SK-N-SH treated with all-trans-retinoic acid at 6 μM for 48 hours (cell line): ENCODE results near the gene CDK5.

Experiments used
- ARNTL ChIP-seq: fragments of 450-650 bp; formaldehyde crosslinking; IDR thresholded peaks from 2 replicates; pipeline ENCODE4 v1.5.0; 2020; ENCODE audit warnings: low read depth, mild to moderate bottlenecking, moderate library complexity, borderline replicate concordance
- ESRRG ChIP-seq: fragments of 250-450 bp; sonication (Bioruptor Pico); IDR thresholded peaks from 2 replicates; pipeline ENCODE4 v1.6.1; 2021; ENCODE audit warnings: mild to moderate bottlenecking
- GLIS3 ChIP-seq: fragments of 250-450 bp; sonication (Bioruptor Pico); IDR thresholded peaks from 2 replicates; pipeline ENCODE4 v1.5.0; 2020; ENCODE audit warnings: mild to moderate bottlenecking, moderate library complexity
- ISL1 ChIP-seq: fragments of 250-450 bp; sonication (Bioruptor Pico); IDR thresholded peaks from 2 replicates; pipeline ENCODE4 v2.1.2; 2022; ENCODE audit warnings: mild to moderate bottlenecking, moderate library complexity
- SNAI2 ChIP-seq: fragments of 250-450 bp; sonication (Bioruptor Pico); IDR thresholded peaks from 2 replicates; pipeline ENCODE4 v1.5.0; 2020; ENCODE audit warnings: mild to moderate bottlenecking, moderate library complexity
- ZFP3 ChIP-seq: fragments of 250-450 bp; sonication (Bioruptor Pico); IDR thresholded peaks from 2 replicates; pipeline ENCODE4 v1.5.0; 2020; ENCODE audit warnings: mild to moderate bottlenecking, moderate library complexity
- ZFP30 ChIP-seq: fragments of 450-650 bp; formaldehyde crosslinking; IDR thresholded peaks from 2 replicates; pipeline ENCODE4 v1.5.0; 2022; ENCODE audit warnings: mild to moderate bottlenecking, moderate library complexity
- TF ChIP-seq, protein P1 (sequence below): fragments of 250-450 bp; sonication (Bioruptor Pico); IDR thresholded peaks from 2 replicates; pipeline ENCODE4 v1.5.0; 2020; ENCODE audit warnings: mild to moderate bottlenecking, moderate library complexity
- TF ChIP-seq, protein P2 (sequence below): fragments of 250-450 bp; sonication (Bioruptor Pico); IDR thresholded peaks from 2 replicates; pipeline ENCODE4 v1.5.1; 2021; ENCODE audit warnings: mild to moderate bottlenecking, moderate library complexity
- TF ChIP-seq, protein P3 (sequence below): fragments of 250-450 bp; sonication (Bioruptor Pico); IDR thresholded peaks from 2 replicates; pipeline ENCODE4 v1.8.0; 2020; ENCODE audit warnings: mild to moderate bottlenecking, moderate library complexity, borderline replicate concordance

DNA sequence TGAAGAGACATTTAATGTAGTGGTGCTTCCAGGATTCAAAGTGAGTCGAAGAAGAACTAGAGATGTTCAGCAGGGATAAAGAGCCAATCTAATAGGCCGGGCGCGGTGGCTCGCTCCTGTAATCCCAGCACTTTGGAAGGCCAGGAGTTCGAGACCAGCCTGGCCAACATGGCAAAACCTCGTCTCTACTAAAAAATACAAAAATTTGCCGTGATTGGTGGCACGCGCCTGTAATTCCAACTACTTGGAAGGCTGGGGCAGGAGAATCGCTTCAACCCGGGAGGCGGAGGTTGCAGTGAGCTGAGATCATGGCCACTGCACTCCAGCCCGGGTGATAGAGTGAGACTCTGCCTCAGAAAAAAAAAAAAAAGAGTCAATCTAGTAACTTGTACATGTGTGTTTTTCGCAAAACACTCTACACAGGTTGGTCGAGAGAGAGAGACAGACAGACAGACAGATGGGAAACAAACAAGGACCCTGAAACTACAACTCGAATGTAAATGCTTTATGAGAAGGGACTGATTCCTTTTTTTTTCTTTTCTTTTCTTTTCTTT is 28.7 kb downstream of the CDK5 start:
- TF ChIP-seq ARNTL (CRISPR knock-in tag), result no peak
- TF ChIP-seq GLIS3 (CRISPR knock-in tag), result no peak
- TF ChIP-seq, protein P1, sequence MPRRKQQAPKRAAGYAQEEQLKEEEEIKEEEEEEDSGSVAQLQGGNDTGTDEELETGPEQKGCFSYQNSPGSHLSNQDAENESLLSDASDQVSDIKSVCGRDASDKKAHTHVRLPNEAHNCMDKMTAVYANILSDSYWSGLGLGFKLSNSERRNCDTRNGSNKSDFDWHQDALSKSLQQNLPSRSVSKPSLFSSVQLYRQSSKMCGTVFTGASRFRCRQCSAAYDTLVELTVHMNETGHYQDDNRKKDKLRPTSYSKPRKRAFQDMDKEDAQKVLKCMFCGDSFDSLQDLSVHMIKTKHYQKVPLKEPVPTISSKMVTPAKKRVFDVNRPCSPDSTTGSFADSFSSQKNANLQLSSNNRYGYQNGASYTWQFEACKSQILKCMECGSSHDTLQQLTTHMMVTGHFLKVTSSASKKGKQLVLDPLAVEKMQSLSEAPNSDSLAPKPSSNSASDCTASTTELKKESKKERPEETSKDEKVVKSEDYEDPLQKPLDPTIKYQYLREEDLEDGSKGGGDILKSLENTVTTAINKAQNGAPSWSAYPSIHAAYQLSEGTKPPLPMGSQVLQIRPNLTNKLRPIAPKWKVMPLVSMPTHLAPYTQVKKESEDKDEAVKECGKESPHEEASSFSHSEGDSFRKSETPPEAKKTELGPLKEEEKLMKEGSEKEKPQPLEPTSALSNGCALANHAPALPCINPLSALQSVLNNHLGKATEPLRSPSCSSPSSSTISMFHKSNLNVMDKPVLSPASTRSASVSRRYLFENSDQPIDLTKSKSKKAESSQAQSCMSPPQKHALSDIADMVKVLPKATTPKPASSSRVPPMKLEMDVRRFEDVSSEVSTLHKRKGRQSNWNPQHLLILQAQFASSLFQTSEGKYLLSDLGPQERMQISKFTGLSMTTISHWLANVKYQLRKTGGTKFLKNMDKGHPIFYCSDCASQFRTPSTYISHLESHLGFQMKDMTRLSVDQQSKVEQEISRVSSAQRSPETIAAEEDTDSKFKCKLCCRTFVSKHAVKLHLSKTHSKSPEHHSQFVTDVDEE (CRISPR knock-in tag), result no peak
- TF ChIP-seq ESRRG, result no peak
- TF ChIP-seq, protein P2, sequence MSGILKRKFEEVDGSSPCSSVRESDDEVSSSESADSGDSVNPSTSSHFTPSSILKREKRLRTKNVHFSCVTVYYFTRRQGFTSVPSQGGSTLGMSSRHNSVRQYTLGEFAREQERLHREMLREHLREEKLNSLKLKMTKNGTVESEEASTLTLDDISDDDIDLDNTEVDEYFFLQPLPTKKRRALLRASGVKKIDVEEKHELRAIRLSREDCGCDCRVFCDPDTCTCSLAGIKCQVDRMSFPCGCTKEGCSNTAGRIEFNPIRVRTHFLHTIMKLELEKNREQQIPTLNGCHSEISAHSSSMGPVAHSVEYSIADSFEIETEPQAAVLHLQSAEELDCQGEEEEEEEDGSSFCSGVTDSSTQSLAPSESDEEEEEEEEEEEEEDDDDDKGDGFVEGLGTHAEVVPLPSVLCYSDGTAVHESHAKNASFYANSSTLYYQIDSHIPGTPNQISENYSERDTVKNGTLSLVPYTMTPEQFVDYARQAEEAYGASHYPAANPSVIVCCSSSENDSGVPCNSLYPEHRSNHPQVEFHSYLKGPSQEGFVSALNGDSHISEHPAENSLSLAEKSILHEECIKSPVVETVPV (CRISPR knock-in tag), result no peak
- TF ChIP-seq, protein P3, sequence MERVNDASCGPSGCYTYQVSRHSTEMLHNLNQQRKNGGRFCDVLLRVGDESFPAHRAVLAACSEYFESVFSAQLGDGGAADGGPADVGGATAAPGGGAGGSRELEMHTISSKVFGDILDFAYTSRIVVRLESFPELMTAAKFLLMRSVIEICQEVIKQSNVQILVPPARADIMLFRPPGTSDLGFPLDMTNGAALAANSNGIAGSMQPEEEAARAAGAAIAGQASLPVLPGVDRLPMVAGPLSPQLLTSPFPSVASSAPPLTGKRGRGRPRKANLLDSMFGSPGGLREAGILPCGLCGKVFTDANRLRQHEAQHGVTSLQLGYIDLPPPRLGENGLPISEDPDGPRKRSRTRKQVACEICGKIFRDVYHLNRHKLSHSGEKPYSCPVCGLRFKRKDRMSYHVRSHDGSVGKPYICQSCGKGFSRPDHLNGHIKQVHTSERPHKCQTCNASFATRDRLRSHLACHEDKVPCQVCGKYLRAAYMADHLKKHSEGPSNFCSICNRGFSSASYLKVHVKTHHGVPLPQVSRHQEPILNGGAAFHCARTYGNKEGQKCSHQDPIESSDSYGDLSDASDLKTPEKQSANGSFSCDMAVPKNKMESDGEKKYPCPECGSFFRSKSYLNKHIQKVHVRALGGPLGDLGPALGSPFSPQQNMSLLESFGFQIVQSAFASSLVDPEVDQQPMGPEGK (CRISPR knock-in tag), result no peak
- no peak; the same call in 1 of the 2 replicates for TF ChIP-seq SNAI2
- TF ChIP-seq ZFP3 (CRISPR knock-in tag), result no peak
- no peak; the same call in 1 of the 2 replicates for TF ChIP-seq ISL1
- no peak for TF ChIP-seq ZFP30
